ENCODE measurements around the gene C4BPA.

DNA sequence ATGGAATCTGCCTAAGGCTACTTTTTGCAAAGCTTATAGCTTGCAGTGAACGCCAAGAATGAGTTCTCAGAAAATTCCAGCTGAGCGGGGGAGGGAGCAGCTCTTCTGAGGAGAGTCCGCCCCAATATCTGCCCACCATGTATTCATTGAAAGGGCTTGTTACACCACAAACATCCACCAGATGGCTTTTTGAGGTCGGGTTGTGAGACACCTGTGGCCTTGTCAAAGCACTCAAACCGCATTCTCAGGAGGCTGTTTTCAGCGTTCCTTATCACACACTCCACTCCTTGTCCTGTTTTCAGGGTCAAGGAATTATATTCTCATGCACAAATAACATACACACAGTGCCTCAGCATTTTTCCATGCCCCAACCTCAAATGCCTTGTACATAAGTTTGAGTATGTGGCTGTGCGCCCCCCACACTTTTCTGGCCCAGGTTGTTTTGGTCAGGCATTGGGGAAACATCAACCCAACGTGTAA, 19.3 kb upstream of the C4BPA start:
- TF ChIP-seq EP300 (IDR thresholded peaks at IDR 0.05; ENCODE audit: borderline replicate concordance), result no peak
- no peak for TF ChIP-seq REST (IDR thresholded peaks at IDR 0.05; ENCODE audit: low read depth)
- TF ChIP-seq RAD21 (IDR thresholded peaks at IDR 0.05; ENCODE audit: low read depth), result peak; percentile 78
- no peak for TF ChIP-seq TAF1 (IDR thresholded peaks at IDR 0.05; ENCODE audit: low read depth)
- TF ChIP-seq, protein P1, sequence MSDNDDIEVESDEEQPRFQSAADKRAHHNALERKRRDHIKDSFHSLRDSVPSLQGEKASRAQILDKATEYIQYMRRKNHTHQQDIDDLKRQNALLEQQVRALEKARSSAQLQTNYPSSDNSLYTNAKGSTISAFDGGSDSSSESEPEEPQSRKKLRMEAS (IDR thresholded peaks at IDR 0.05), result no peak
- no peak for TF ChIP-seq CREB1 (IDR thresholded peaks at IDR 0.05; ENCODE audit: low read depth)
- no peak for TF ChIP-seq YY1 (IDR thresholded peaks at IDR 0.05; ENCODE audit: low read depth)
- TF ChIP-seq CEBPB (IDR thresholded peaks at IDR 0.05), result no peak
- TF ChIP-seq FOXM1 (IDR thresholded peaks at IDR 0.05; ENCODE audit: borderline replicate concordance, low read depth), result no peak
- TF ChIP-seq ZBTB7A (IDR thresholded peaks at IDR 0.05; ENCODE audit: low read depth), result no peak
- no peak for TF ChIP-seq TEAD4 (IDR thresholded peaks at IDR 0.05)
- no peak for TF ChIP-seq TCF12 (IDR thresholded peaks at IDR 0.05; ENCODE audit: low read depth)

Data from Ishikawa (cell line).